GM10266 (cell line): ENCODE data around the gene CRYBB1.

Experiments used
- DNase-seq: peaks from one replicate; pipeline ENCODE4 v3.0.0; 2012; ENCODE audit errors: extremely low spot score
- CTCF ChIP-seq: IDR thresholded peaks from 2 replicates; pipeline ENCODE4 v1.5.1; 2012; ENCODE audit warnings: mild to moderate bottlenecking, low read depth; ENCODE audit not compliant: control insufficient read depth, insufficient read depth; ENCODE audit errors: missing control alignments

Gene CRYBB1

GRCh38 chr22:26617271-26618199, at the start of gene CRYBB1:
TSS of gene CRYBB1 (minus strand) at chr22:26618027. CDS start at chr22:26616319, 1,708 bp downstream.
- no peak for TF ChIP-seq CTCF
- no peak for DNase-seq

- no peak for TF ChIP-seq CTCF
- DNase-seq = no peak
These were observed 49.3 kb upstream of the CRYBB1 start for GRCh38 chr22:26667140-26667539.

- TF ChIP-seq CTCF = no peak
- DNase-seq = no peak
These were observed 48.0 kb upstream of the CRYBB1 start for GRCh38 chr22:26665813-26666231.

GRCh38 chr22:26663374-26663923, 45.6 kb upstream of the CRYBB1 start:
- DNase-seq = no peak
- no peak for TF ChIP-seq CTCF

- no peak for DNase-seq
- TF ChIP-seq CTCF = no peak
These were observed 44.3 kb upstream of the CRYBB1 start for GRCh38 chr22:26662160-26662559.

- no peak for DNase-seq
These were observed 43.2 kb upstream of the CRYBB1 start for GRCh38 chr22:26660961-26661578.

More at GRCh38 chr22:26660961-26661578, 43.2 kb upstream of the CRYBB1 start:
- TF ChIP-seq CTCF = no peak
